Large intestine (tissue), 3 donors: ENCODE results near the gene MAPK8. TPM values are rescaled to one million over a fixed set of nuclear protein-coding genes. Genes with fewer than 3 reads are reported as not detected.

Experiments used
- DNase-seq, 2 donors: peaks; one replicate each; pipeline versions ENCODE4 v3.0.0 to v3.0.0-alpha.2; 2013
- H3K27ac ChIP-seq: one replicate; pipeline ENCODE4 v1.5.1; 2013; ENCODE audit warnings: low read length
- H3K27me3 ChIP-seq: 2 replicates; pipeline ENCODE4 v1.6.1; 2013; ENCODE audit warnings: low read length; ENCODE audit not compliant: control insufficient read depth, insufficient read depth
- H3K36me3 ChIP-seq: 2 replicates; pipeline ENCODE4 v1.6.1; 2013; ENCODE audit warnings: low read length; ENCODE audit not compliant: control insufficient read depth, insufficient read depth
- H3K4me1 ChIP-seq: one replicate; pipeline ENCODE4 v1.6.1; 2013; ENCODE audit warnings: low read length; ENCODE audit not compliant: control insufficient read depth, insufficient read depth
- H3K4me3 ChIP-seq: one replicate; pipeline ENCODE4 v1.5.1; 2013; ENCODE audit warnings: low read length
- H3K9me3 ChIP-seq: one replicate; pipeline ENCODE4 v1.6.1; 2013; ENCODE audit warnings: mild to moderate bottlenecking, low read depth, low read length, moderate library complexity; ENCODE audit not compliant: control insufficient read depth
- WGBS: methylation state at CpG from one replicate; pipeline ENCODE4 v1.1.5; 2013; ENCODE audit warnings: low lambda C conversion rate; ENCODE audit not compliant: insufficient coverage; 5-methylcytosine and 5-hydroxymethylcytosine counted together
- polyA plus RNA-seq: library from polyadenylated mRNA; unstranded; fragments of 120-200 nt; gene quantifications from one replicate; pipeline ENCODE4 v1.2.1, GENCODE V29; 2013

Gene MAPK8
- polyA plus RNA-seq, 1 donor = 40.6 TPM

- WGBS = 100% methylated on average over 1 of the region's 9 CpGs
- no peak for DNase-seq
- peaks cover under 1% of the 10 kb centered on the region for H3K27me3 ChIP-seq
- no peak overlapping the region for H3K27ac ChIP-seq
- H3K9me3 ChIP-seq = no peaks in the 10 kb centered on the region
- H3K4me3 ChIP-seq = no peak overlapping the region
- no peaks in the 10 kb centered on the region for H3K36me3 ChIP-seq
- H3K4me1 ChIP-seq = peaks cover 10% of the 10 kb centered on the region
Observed at GRCh38 chr10:48290286-48290685, 16.2 kb upstream of the MAPK8 start.

GRCh38 chr10:48291190-48291589 is 15.3 kb upstream of the MAPK8 start:
- WGBS = no CpG with 5 or more reads among the region's 3 CpGs
- Histone ChIP-seq H3K9me3 (no peaks in the 10 kb centered on the region), H3K4me1 (peaks cover 10% of the 10 kb centered on the region), H3K4me3 (no peak overlapping the region), H3K27ac (no peak overlapping the region), H3K36me3 (no peaks in the 10 kb centered on the region), H3K27me3 (no peaks in the 10 kb centered on the region)
- peak in 1 of 2 donors; percentile 64 for DNase-seq

DNA sequence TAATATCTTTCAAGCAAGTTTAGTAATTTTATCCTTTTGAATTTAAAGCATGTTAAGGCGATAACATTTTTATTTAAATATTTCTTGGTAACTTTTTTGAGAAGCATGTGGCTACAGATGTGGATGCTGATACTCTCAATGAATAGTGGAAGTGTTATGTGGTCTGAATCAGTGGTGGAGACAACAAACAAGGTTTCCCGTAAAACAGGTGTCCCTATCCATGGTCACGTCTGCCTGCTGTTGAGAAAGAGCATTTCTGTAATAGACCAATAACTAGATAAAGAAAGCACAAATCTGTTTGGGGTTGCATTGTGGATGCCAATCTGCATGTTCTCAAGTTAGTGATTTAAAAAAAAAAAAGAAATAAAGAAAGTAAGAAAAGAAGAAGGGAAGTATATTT is 13.9 kb upstream of the MAPK8 start:
- no peak overlapping the region for H3K27ac ChIP-seq
- no peak for DNase-seq
- H3K4me3 ChIP-seq = no peak overlapping the region
- H3K27me3 ChIP-seq = no peaks in the 10 kb centered on the region
- WGBS = 100% methylated on average over 1 of the region's 3 CpGs
- H3K4me1 ChIP-seq = peaks cover 10% of the 10 kb centered on the region
- H3K36me3 ChIP-seq = no peaks in the 10 kb centered on the region
- no peaks in the 10 kb centered on the region for H3K9me3 ChIP-seq

DNA sequence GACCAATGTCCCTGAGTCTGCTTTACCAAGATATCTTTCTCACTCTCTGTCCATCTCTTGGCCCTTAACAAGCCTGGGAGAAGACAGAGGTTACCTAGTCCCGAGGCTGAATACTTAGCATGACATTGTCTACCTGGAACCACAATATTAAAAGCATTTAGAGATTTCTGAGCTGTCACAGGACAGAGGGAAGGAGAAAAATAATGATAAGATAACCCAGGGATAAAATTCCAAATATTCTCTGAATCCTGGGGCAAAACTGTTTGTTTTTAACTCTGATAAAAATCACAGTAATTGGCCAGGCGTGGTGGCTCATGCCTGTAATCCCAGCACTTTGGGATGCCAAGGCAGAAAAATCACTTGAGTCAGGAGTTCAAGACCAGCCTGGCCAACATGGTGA is 12.0 kb upstream of the MAPK8 start:
- Histone ChIP-seq H3K9me3 (no peaks in the 10 kb centered on the region), H3K36me3 (no peaks in the 10 kb centered on the region), H3K4me3 (no peak overlapping the region), H3K27ac (no peak overlapping the region), H3K4me1 (peaks cover 8% of the 10 kb centered on the region), H3K27me3 (no peaks in the 10 kb centered on the region)
- no peak for DNase-seq
- WGBS = no CpG with 5 or more reads among the region's 2 CpGs

DNA sequence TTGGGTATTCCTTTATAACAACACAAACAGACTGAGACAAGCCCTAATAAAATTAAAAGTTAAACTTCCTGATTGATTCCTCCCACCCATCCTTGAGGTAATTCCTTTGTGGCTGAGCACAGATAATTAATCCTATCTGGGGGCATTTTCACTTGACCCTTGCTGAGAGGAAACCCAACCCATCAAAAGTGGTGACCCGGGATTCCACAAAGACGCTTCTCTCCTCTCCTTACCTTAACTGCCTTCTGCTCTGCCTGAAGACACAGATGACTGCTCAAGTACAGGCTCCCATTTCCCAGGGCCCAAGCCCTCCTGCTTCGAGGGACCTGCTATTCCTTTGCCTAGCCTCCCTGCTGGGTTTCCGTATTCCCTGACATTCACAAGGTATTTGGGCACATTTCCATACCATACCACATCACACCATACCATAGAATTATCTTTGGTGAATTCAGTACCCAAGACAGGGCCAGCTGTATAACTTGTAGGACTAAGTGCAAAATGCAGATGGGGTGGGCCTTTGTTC is 9.8 kb upstream of the MAPK8 start:
- H3K9me3 ChIP-seq = no peaks in the 10 kb centered on the region
- WGBS = no CpG with 5 or more reads among the region's 4 CpGs
- no peak overlapping the region for H3K27ac ChIP-seq
- H3K27me3 ChIP-seq = peaks cover 4% of the 10 kb centered on the region
- H3K36me3 ChIP-seq = no peaks in the 10 kb centered on the region
- H3K4me1 ChIP-seq = no peaks in the 10 kb centered on the region
- H3K4me3 ChIP-seq = no peak overlapping the region
- no peak for DNase-seq

DNA sequence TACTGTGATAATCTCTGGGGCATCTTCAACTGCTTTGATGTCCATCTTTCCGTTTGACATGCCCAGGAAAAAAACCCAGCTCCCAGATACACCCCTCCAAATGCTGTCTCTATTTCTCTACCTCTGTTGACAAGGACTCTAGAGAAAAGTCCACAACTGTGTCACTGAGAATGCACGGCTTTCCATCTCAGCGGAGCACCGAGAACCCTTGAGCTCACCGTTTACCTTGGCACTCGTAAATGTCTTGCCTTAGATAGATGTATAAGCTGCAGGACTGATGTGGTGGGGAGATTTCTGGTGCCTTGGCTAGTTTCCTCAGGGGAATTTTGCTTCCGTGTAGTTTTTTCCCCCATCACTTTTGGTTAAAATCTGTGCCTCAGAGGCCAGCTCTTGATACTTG is 7.4 kb upstream of the MAPK8 start:
- no peaks in the 10 kb centered on the region for H3K9me3 ChIP-seq
- no CpG with 5 or more reads among the region's 7 CpGs for WGBS
- H3K4me1 ChIP-seq = no peaks in the 10 kb centered on the region
- H3K4me3 ChIP-seq = no peak overlapping the region
- H3K36me3 ChIP-seq = no peaks in the 10 kb centered on the region
- H3K27ac ChIP-seq = no peak overlapping the region
- peaks cover 4% of the 10 kb centered on the region for H3K27me3 ChIP-seq
- no peak for DNase-seq

DNA sequence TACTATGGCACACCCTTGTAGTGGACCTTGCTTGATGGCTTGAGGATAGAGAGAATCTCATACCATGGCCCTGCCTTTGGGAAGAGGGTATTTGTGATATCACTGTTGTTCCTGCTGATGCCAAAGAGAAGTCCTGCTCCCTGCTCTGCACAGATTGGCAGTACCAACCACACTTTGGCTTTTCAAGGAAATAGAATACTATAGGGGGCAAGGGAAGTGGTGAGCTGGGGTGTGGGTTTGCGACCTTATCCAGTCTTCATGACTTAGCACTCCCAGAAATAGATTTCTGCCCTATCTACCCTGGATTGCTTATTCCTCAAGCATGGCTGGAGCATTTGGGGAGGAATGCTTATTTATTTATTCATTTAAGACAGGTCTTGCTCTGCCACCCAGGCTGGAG is 6.8 kb upstream of the MAPK8 start:
- no peak overlapping the region for H3K4me3 ChIP-seq
- H3K4me1 ChIP-seq = no peaks in the 10 kb centered on the region
- H3K9me3 ChIP-seq = no peaks in the 10 kb centered on the region
- WGBS = no CpG with 5 or more reads among the region's 1 CpG
- H3K27me3 ChIP-seq = peaks cover 6% of the 10 kb centered on the region
- no peak for DNase-seq
- no peak overlapping the region for H3K27ac ChIP-seq
- no peaks in the 10 kb centered on the region for H3K36me3 ChIP-seq

- H3K36me3 ChIP-seq = no peaks in the 10 kb centered on the region
- DNase-seq = no peak
- peaks cover 6% of the 10 kb centered on the region for H3K27me3 ChIP-seq
- no peaks in the 10 kb centered on the region for H3K4me1 ChIP-seq
- H3K9me3 ChIP-seq = no peaks in the 10 kb centered on the region
- no peak overlapping the region for H3K27ac ChIP-seq
- WGBS = no CpG with 5 or more reads among the region's 2 CpGs
- H3K4me3 ChIP-seq = no peak overlapping the region
Observed at GRCh38 chr10:48300556-48300955, 5.9 kb upstream of the MAPK8 start.

DNA sequence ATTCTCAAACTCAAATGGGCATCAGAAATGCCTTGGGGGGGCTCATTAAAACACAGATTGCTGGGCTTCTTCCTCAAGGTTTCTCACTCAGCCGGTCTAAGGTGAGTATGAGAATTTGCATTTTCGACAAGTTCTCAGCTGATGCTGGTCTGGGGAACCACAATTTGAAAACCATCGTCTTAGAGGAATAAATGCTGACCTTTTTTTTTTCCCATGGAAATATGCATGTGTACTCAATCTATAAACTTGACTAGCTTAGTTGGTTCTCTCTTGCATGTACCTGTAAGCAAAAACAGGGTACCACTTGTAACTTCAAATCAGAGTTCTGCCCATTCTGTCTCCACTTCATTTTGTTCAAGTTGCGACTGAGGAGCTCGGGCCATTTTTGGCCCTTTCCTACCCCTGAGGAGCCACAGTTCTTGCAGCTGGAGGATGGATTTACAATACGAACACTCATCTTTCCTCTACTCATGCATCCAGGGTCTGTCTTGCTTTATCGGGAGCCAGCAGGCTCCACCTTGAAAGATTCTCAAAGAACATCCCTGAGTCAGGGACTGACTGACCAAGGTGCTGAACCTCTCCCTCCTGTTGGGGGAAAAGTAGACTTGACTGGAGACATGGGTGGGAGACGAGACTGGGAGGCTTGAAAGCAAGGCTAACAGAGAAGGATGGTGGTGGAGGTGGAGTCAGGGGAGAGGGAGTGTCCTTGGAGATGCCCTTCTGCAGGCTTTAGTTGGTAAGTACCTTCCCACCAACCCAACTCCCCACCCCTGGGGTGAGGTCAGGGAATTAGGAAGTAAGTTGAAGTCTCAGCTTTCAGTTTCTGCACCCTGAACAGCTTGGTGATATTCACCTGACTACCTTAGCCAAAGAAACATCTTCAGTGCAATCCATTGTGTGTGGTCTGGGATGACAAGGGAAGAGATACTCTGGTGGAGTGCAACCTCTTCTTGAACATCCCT is 3.7 kb upstream of the MAPK8 start:
- Histone ChIP-seq H3K36me3 (no peaks in the 10 kb centered on the region), H3K4me1 (peaks cover 3% of the 10 kb centered on the region), H3K27ac (no peak overlapping the region), H3K9me3 (no peaks in the 10 kb centered on the region), H3K27me3 (peaks cover 6% of the 10 kb centered on the region), H3K4me3 (no peak overlapping the region)
- no peak for DNase-seq
- WGBS = 94% methylated on average over 2 of the region's 8 CpGs

GRCh38 chr10:48305905-48306264 is 592 bp upstream of the MAPK8 start:
- Histone ChIP-seq H3K4me1 (peaks cover 9% of the 10 kb centered on the region), H3K27ac (peak overlapping the region; percentile 43), H3K9me3 (no peaks in the 10 kb centered on the region), H3K36me3 (no peaks in the 10 kb centered on the region), H3K27me3 (peaks cover 2% of the 10 kb centered on the region), H3K4me3 (peak overlapping the region; percentile 25)
- no peak for DNase-seq
- no CpG with 5 or more reads among the region's 9 CpGs for WGBS
